Caco-2 (cell line): ENCODE measurements around the gene GNG5. TPM values are rescaled to one million over a fixed set of nuclear protein-coding genes. Genes with fewer than 3 reads are reported as not detected.

ENCODE experiments used
- BruUV-seq: library from RNA; stranded (reverse); fragments of 400-500 nt; replicated peaks from 2 replicates; lab custom pipeline; 2021; lab: Mats Ljungman, UMichigan
- CTCF ChIA-PET: fragments of 300-600 bp; sonication (Branson Sonifier 250); formaldehyde crosslinking; loops from one replicate; lab custom pipeline; 2022; ENCODE audit warnings: antibody characterized with exemption; lab: Charles Lee
- POLR2A ChIA-PET: fragments of 300-600 bp; sonication (Branson Sonifier 250); formaldehyde crosslinking; loops from one replicate; lab custom pipeline; 2022; ENCODE audit warnings: antibody characterized with exemption; lab: Charles Lee
- DNase-seq, 2 experiments: peaks; one replicate each; pipeline versions ENCODE4 v3.0.0 to v3.0.0-alpha.2; 2020 to 2022
- H3K27me3 ChIP-seq: replicated peaks from 2 replicates; pipeline ENCODE4 v1.6.0; 2011; ENCODE audit warnings: low read length; ENCODE audit not compliant: control insufficient read depth, insufficient read depth
- H3K36me3 ChIP-seq: 2 replicates; pipeline ENCODE4 v1.5.1; 2011; ENCODE audit warnings: low read length; ENCODE audit not compliant: control insufficient read depth, insufficient read depth
- H3K4me1 ChIP-seq: fragments of 250-450 bp; sonication (Bioruptor Pico); 2 replicates; pipeline ENCODE4 v1.5.1; 2020; ENCODE audit warnings: mild to moderate bottlenecking
- H3K4me3 ChIP-seq: 2 replicates; pipeline ENCODE4 v1.5.1; 2011; ENCODE audit warnings: low read depth, mild to moderate bottlenecking, control low read depth, low read length
- H3K9me3 ChIP-seq: fragments of 250-450 bp; sonication (Bioruptor Pico); 2 replicates; pipeline ENCODE4 v1.5.1; 2020; ENCODE audit warnings: mild to moderate bottlenecking, moderate library complexity
- H3K27ac Mint-ChIP-seq: one replicate; pipeline ENCODE4 v1.8.0; 2022; ENCODE audit warnings: mixed read lengths; ENCODE audit not compliant: unreplicated experiment
- H3K27me3 Mint-ChIP-seq: one replicate; pipeline ENCODE4 v1.8.0; 2022; ENCODE audit warnings: mixed read lengths; ENCODE audit not compliant: insufficient read depth, unreplicated experiment
- H3K36me3 Mint-ChIP-seq: one replicate; pipeline ENCODE4 v1.8.0; 2022; ENCODE audit warnings: mild to moderate bottlenecking, mixed read lengths; ENCODE audit not compliant: insufficient read depth, unreplicated experiment
- H3K4me1 Mint-ChIP-seq: one replicate; pipeline ENCODE4 v1.8.0; 2022; ENCODE audit warnings: low read depth, mixed read lengths; ENCODE audit not compliant: unreplicated experiment
- H3K4me3 Mint-ChIP-seq: one replicate; pipeline ENCODE4 v1.8.0; 2022; ENCODE audit warnings: mild to moderate bottlenecking, moderate library complexity, mixed read lengths; ENCODE audit not compliant: unreplicated experiment
- H3K9me3 Mint-ChIP-seq: one replicate; pipeline ENCODE4 v1.8.0; 2022; ENCODE audit warnings: mixed read lengths; ENCODE audit not compliant: unreplicated experiment
- intact Hi-C: fragments of 100-400 bp; cut with micrococcal nuclease; formaldehyde crosslinking; loops from one replicate; pipeline ENCODE4 v1.10.0; 2022; ENCODE audit not compliant: unreplicated experiment
- total RNA-seq: library from RNA; stranded (reverse); gene quantifications from 2 replicates; pipeline ENCODE4 v1.2.3, GENCODE V29; 2022
- TF ChIP-seq, protein P1 (sequence below), 2 experiments: fragments of 200-600 bp in 1 of 2; IDR thresholded peaks; 1 replicate in 1 of 2; 2 replicates in 1 of 2; pipeline versions ENCODE4 v1.5.1 to v1.8.0; 2011 to 2022; ENCODE audit warnings: antibody characterized with exemption in 1 of 2, control low read depth in 1 of 2, inconsistent platforms in 1 of 2, low read depth in 1 of 2, low read length in 1 of 2, mild to moderate bottlenecking in 1 of 2, moderate library complexity in 1 of 2; ENCODE audit not compliant: insufficient read depth in 1 of 2, severe bottlenecking in 1 of 2, unreplicated experiment in 1 of 2

GNG5 gene
- total RNA-seq, 1 experiment from 2014 or later, result 83.1 TPM

DNA sequence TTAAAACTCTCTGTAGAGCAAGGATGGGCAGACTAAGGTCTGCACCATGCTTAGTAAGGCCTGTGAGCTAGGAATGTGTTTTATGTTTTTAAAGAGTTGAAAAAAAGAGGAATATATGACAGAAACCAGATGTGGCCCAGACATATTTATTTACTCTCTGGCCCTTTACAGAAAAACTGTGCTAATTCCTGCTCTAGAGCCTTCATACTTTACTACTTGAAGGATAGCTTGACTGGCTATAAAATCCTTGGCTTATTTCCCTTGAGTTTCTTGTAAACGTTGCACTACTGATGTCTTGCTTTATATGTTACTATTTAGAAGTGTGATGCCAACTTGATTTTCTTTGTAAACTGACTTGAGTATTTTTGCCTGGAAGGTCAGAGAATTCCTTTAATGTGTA lies 34.4 kb upstream of the GNG5 start:
- no peaks in the 10 kb centered on the region for H3K9me3 Mint-ChIP-seq
- no peak overlapping the region for H3K4me3 ChIP-seq
- DNase-seq, result no peak
- BruUV-seq, result no TSS peak
- intact Hi-C loops, result loop anchor here (5.0 kb wide), 1 partner anchor 98 kb away; no protein-coding TSS in a partner anchor
- no peaks in the 10 kb centered on the region for H3K4me1 Mint-ChIP-seq
- TF ChIP-seq, protein P1, sequence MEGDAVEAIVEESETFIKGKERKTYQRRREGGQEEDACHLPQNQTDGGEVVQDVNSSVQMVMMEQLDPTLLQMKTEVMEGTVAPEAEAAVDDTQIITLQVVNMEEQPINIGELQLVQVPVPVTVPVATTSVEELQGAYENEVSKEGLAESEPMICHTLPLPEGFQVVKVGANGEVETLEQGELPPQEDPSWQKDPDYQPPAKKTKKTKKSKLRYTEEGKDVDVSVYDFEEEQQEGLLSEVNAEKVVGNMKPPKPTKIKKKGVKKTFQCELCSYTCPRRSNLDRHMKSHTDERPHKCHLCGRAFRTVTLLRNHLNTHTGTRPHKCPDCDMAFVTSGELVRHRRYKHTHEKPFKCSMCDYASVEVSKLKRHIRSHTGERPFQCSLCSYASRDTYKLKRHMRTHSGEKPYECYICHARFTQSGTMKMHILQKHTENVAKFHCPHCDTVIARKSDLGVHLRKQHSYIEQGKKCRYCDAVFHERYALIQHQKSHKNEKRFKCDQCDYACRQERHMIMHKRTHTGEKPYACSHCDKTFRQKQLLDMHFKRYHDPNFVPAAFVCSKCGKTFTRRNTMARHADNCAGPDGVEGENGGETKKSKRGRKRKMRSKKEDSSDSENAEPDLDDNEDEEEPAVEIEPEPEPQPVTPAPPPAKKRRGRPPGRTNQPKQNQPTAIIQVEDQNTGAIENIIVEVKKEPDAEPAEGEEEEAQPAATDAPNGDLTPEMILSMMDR (IDR thresholded peaks at IDR 0.05; ENCODE audit: insufficient read depth in 1 of 2, low read depth in 1 of 2, low read length in 1 of 2, severe bottlenecking in 1 of 2, unreplicated experiment in 1 of 2), result no peak
- H3K4me3 Mint-ChIP-seq, result no peak overlapping the region
- no peaks in the 10 kb centered on the region for H3K36me3 ChIP-seq
- no peaks in the 10 kb centered on the region for H3K27me3 ChIP-seq
- H3K27ac Mint-ChIP-seq, result no peak overlapping the region
- H3K27me3 Mint-ChIP-seq, result no peaks in the 10 kb centered on the region
- no peaks in the 10 kb centered on the region for H3K4me1 ChIP-seq
- no peaks in the 10 kb centered on the region for H3K9me3 ChIP-seq
- CTCF ChIA-PET, result no interaction called here
- no peaks in the 10 kb centered on the region for H3K36me3 Mint-ChIP-seq
- POLR2A ChIA-PET, result no interaction called here

DNA sequence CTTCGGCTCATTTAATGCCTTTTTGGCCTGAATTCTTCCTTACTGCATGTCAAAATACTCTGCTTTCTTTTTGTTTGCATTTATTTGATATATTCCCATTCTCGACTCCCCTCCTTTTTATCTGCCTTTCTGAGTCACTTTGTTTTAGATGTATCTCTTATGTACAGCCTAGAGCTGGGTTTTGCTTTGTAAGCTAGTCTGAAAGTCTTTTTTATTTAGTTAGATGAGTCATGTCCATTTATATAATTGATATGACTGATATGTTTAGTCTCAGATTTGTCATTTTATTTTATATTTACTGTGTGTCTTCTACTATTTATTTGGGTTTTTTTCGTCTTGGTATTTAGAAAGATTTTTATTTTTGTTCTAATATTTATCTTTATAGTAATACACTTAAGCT lies 33.6 kb upstream of the GNG5 start:
- Histone ChIP-seq H3K9me3 (no peaks in the 10 kb centered on the region), H3K27me3 (no peaks in the 10 kb centered on the region), H3K4me3 (no peak overlapping the region), H3K4me1 (no peaks in the 10 kb centered on the region), H3K36me3 (no peaks in the 10 kb centered on the region)
- no peak for DNase-seq
- POLR2A ChIA-PET, result no interaction called here
- Mint-ChIP-seq H3K27me3 (no peaks in the 10 kb centered on the region), H3K36me3 (no peaks in the 10 kb centered on the region), H3K27ac (no peak overlapping the region), H3K4me1 (no peaks in the 10 kb centered on the region), H3K4me3 (no peak overlapping the region), H3K9me3 (no peaks in the 10 kb centered on the region)
- TF ChIP-seq, protein P1 (IDR thresholded peaks at IDR 0.05; ENCODE audit: insufficient read depth in 1 of 2, low read depth in 1 of 2, low read length in 1 of 2, severe bottlenecking in 1 of 2, unreplicated experiment in 1 of 2), result no peak
- intact Hi-C loops, result loop anchor here (5.0 kb wide), 1 partner anchor 98 kb away; no protein-coding TSS in a partner anchor
- no TSS peak for BruUV-seq
- CTCF ChIA-PET, result no interaction called here

DNA sequence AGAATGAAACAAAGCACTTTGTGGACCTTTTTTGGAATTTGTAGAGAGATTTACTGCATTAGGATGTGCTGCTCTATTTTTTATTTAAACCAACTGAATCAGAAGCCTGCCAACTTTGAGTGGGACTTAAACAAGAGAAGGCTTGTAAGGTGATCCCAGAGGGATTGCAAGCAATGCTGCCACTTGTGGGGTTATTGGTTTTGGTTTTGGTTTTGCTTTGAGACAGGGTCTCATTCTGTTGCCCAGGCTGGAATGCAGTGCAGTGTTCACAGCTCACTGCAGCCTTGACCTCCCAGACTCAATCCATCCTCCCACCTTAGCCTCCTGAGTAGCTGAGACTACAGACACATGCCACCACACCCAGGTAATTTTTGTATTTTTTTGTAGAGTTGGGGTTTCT lies 32.2 kb upstream of the GNG5 start:
- no TSS peak for BruUV-seq
- TF ChIP-seq, protein P1 (IDR thresholded peaks at IDR 0.05; ENCODE audit: insufficient read depth in 1 of 2, low read depth in 1 of 2, low read length in 1 of 2, severe bottlenecking in 1 of 2, unreplicated experiment in 1 of 2), result no peak
- ChIA-PET CTCF (no interaction called here), POLR2A (no interaction called here)
- no peak overlapping the region for H3K4me3 Mint-ChIP-seq
- no peak for DNase-seq
- no peak overlapping the region for H3K4me3 ChIP-seq
- H3K9me3 ChIP-seq, result no peaks in the 10 kb centered on the region
- H3K9me3 Mint-ChIP-seq, result no peaks in the 10 kb centered on the region
- H3K36me3 ChIP-seq, result no peaks in the 10 kb centered on the region
- no peaks in the 10 kb centered on the region for H3K36me3 Mint-ChIP-seq
- H3K4me1 ChIP-seq, result no peaks in the 10 kb centered on the region
- H3K27me3 ChIP-seq, result no peaks in the 10 kb centered on the region
- intact Hi-C loops, result no loop called here
- no peaks in the 10 kb centered on the region for H3K27me3 Mint-ChIP-seq
- H3K4me1 Mint-ChIP-seq, result no peaks in the 10 kb centered on the region
- H3K27ac Mint-ChIP-seq, result no peak overlapping the region
